Activated CD8-positive, alpha-beta T cell treated with anti-CD3 and anti-CD28 coated beads, Interleukin-2, amount 10 ng/mL, durations not matched to agents 7 days and 5 days (primary cell): ENCODE results near the gene KCND3. TPM values are rescaled to one million over a fixed set of nuclear protein-coding genes. Genes with fewer than 3 reads are reported as not detected.

Experiments used
- ATAC-seq: fragments of 150-1000 bp; cut with Tn5 transposase; one replicate; pipeline ENCODE4 v1.10.0; 2021; ENCODE audit warnings: moderate library complexity
- CTCF ChIA-PET: fragments of 350-600 bp; sonication (Branson Sonifier 250); formaldehyde crosslinking; loops from one replicate; lab custom pipeline; 2021; ENCODE audit warnings: antibody characterized with exemption; lab: Charles Lee
- POLR2A ChIA-PET: fragments of 350-600 bp; sonication (Branson Sonifier 250); formaldehyde crosslinking; loops from one replicate; lab custom pipeline; 2021; ENCODE audit warnings: antibody characterized with exemption; lab: Charles Lee
- DNase-seq: peaks from one replicate; pipeline ENCODE4 v3.0.0-alpha.2; 2020
- H3K27ac Mint-ChIP-seq: one replicate; pipeline ENCODE4 v1.8.0; 2021; ENCODE audit warnings: mild to moderate bottlenecking, mixed read lengths
- H3K27me3 Mint-ChIP-seq: one replicate; pipeline ENCODE4 v1.8.0; 2021; ENCODE audit warnings: low read depth, mixed read lengths
- H3K36me3 Mint-ChIP-seq: one replicate; pipeline ENCODE4 v1.8.0; 2021; ENCODE audit warnings: low read depth, mixed read lengths
- H3K4me1 Mint-ChIP-seq: one replicate; pipeline ENCODE4 v1.8.0; 2021; ENCODE audit warnings: low read depth, mixed read lengths
- H3K4me3 Mint-ChIP-seq: one replicate; pipeline ENCODE4 v1.8.0; 2021; ENCODE audit warnings: mild to moderate bottlenecking, mixed read lengths
- H3K9me3 Mint-ChIP-seq: one replicate; pipeline ENCODE4 v1.8.0; 2022; ENCODE audit warnings: mixed read lengths; ENCODE audit not compliant: insufficient read depth
- total RNA-seq, 2 experiments: library from RNA; stranded (reverse); gene quantifications; one replicate each; pipeline ENCODE4 v1.2.3, GENCODE V29; 2021

KCND3 gene
- total RNA-seq, 2 experiments from 2014 or later = not detected

- H3K27me3 Mint-ChIP-seq = peaks cover 29% of the 10 kb centered on the region
- DNase-seq = no peak
- no peaks in the 10 kb centered on the region for H3K4me1 Mint-ChIP-seq
- H3K27ac Mint-ChIP-seq = no peak overlapping the region
- ATAC-seq = no peak
- H3K36me3 Mint-ChIP-seq = no peaks in the 10 kb centered on the region
- H3K9me3 Mint-ChIP-seq = no peaks in the 10 kb centered on the region
- POLR2A ChIA-PET = interaction anchor here (0.6 kb wide), 1 partner anchor 1168 kb away, joined by 3 read pairs; no protein-coding TSS in a partner anchor
- no peak overlapping the region for H3K4me3 Mint-ChIP-seq
- CTCF ChIA-PET = interaction anchor here (1.4 to 1.5 kb wide), 2 partner anchors 20 to 308 kb away, joined by 3 to 4 read pairs; no protein-coding TSS in a partner anchor
Observed at GRCh38 chr1:111789666-111790316, 199.7 kb downstream of the KCND3 start.

- POLR2A ChIA-PET = no interaction called here
- Mint-ChIP-seq H3K4me1 (no peaks in the 10 kb centered on the region), H3K9me3 (no peaks in the 10 kb centered on the region), H3K4me3 (no peak overlapping the region), H3K27me3 (peaks cover 29% of the 10 kb centered on the region), H3K27ac (no peak overlapping the region), H3K36me3 (no peaks in the 10 kb centered on the region)
- no peak for ATAC-seq
- no peak for DNase-seq
- CTCF ChIA-PET = interaction anchor here (1.4 to 1.5 kb wide), 2 partner anchors 20 to 307 kb away, joined by 3 to 4 read pairs; no protein-coding TSS in a partner anchor
Observed at GRCh38 chr1:111789142-111789541, 200.3 kb downstream of the KCND3 start.

GRCh38 chr1:111786669-111787207 lies 202.7 kb downstream of the KCND3 start:
- ChIA-PET CTCF (no interaction called here), POLR2A (no interaction called here)
- ATAC-seq = no peak
- H3K27ac Mint-ChIP-seq = no peak overlapping the region
- no peaks in the 10 kb centered on the region for H3K36me3 Mint-ChIP-seq
- H3K27me3 Mint-ChIP-seq = peaks cover 25% of the 10 kb centered on the region
- H3K9me3 Mint-ChIP-seq = no peaks in the 10 kb centered on the region
- H3K4me1 Mint-ChIP-seq = no peaks in the 10 kb centered on the region
- H3K4me3 Mint-ChIP-seq = no peak overlapping the region
- DNase-seq = no peak

GRCh38 chr1:111784273-111784901 lies 205.1 kb downstream of the KCND3 start:
- H3K4me3 Mint-ChIP-seq = no peak overlapping the region
- ChIA-PET CTCF (interaction anchor here (1.2 kb wide), 1 partner anchor 16 kb away, joined by 3 read pairs; no protein-coding TSS in a partner anchor), POLR2A (no interaction called here)
- ATAC-seq = no peak
- H3K27me3 Mint-ChIP-seq = peaks cover 11% of the 10 kb centered on the region
- H3K27ac Mint-ChIP-seq = no peak overlapping the region
- H3K4me1 Mint-ChIP-seq = no peaks in the 10 kb centered on the region
- no peak for DNase-seq
- no peaks in the 10 kb centered on the region for H3K36me3 Mint-ChIP-seq
- no peaks in the 10 kb centered on the region for H3K9me3 Mint-ChIP-seq

GRCh38 chr1:111779546-111779945 lies 209.9 kb downstream of the KCND3 start:
- no peaks in the 10 kb centered on the region for H3K9me3 Mint-ChIP-seq
- H3K4me1 Mint-ChIP-seq = no peaks in the 10 kb centered on the region
- ATAC-seq (no peak), DNase-seq (no peak)
- no peak overlapping the region for H3K4me3 Mint-ChIP-seq
- CTCF ChIA-PET = no interaction called here
- no peaks in the 10 kb centered on the region for H3K36me3 Mint-ChIP-seq
- no peak overlapping the region for H3K27ac Mint-ChIP-seq
- POLR2A ChIA-PET = no interaction called here
- H3K27me3 Mint-ChIP-seq = no peaks in the 10 kb centered on the region

GRCh38 chr1:111778541-111779051 lies 210.9 kb downstream of the KCND3 start:
- no peaks in the 10 kb centered on the region for H3K36me3 Mint-ChIP-seq
- H3K27me3 Mint-ChIP-seq = no peaks in the 10 kb centered on the region
- ChIA-PET POLR2A (no interaction called here), CTCF (interaction anchor here (0.8 kb wide), 1 partner anchor 9 kb away, joined by 3 read pairs; no protein-coding TSS in a partner anchor)
- H3K9me3 Mint-ChIP-seq = no peaks in the 10 kb centered on the region
- no peak overlapping the region for H3K4me3 Mint-ChIP-seq
- ATAC-seq (no peak), DNase-seq (no peak)
- H3K4me1 Mint-ChIP-seq = no peaks in the 10 kb centered on the region
- H3K27ac Mint-ChIP-seq = no peak overlapping the region

- H3K4me1 Mint-ChIP-seq = no peaks in the 10 kb centered on the region
- CTCF ChIA-PET = interaction anchor here (0.8 kb wide), 1 partner anchor 9 kb away, joined by 3 read pairs; no protein-coding TSS in a partner anchor
- H3K9me3 Mint-ChIP-seq = no peaks in the 10 kb centered on the region
- no peak for DNase-seq
- H3K27me3 Mint-ChIP-seq = no peaks in the 10 kb centered on the region
- POLR2A ChIA-PET = no interaction called here
- ATAC-seq = no peak
- no peaks in the 10 kb centered on the region for H3K36me3 Mint-ChIP-seq
- no peak overlapping the region for H3K4me3 Mint-ChIP-seq
- no peak overlapping the region for H3K27ac Mint-ChIP-seq
Observed at GRCh38 chr1:111778066-111778465, 211.4 kb downstream of the KCND3 start.

- ChIA-PET CTCF (no interaction called here), POLR2A (no interaction called here)
- Mint-ChIP-seq H3K36me3 (no peaks in the 10 kb centered on the region), H3K4me3 (no peak overlapping the region), H3K9me3 (no peaks in the 10 kb centered on the region), H3K27me3 (no peaks in the 10 kb centered on the region), H3K4me1 (no peaks in the 10 kb centered on the region), H3K27ac (no peak overlapping the region)
- no peak for ATAC-seq
- no peak for DNase-seq
Observed at GRCh38 chr1:111777301-111777700, 212.2 kb downstream of the KCND3 start.

GRCh38 chr1:111776861-111777260 lies 212.6 kb downstream of the KCND3 start:
- CTCF ChIA-PET = no interaction called here
- ATAC-seq = no peak
- no peaks in the 10 kb centered on the region for H3K9me3 Mint-ChIP-seq
- no peak for DNase-seq
- H3K4me3 Mint-ChIP-seq = no peak overlapping the region
- H3K27me3 Mint-ChIP-seq = no peaks in the 10 kb centered on the region
- POLR2A ChIA-PET = no interaction called here
- H3K27ac Mint-ChIP-seq = no peak overlapping the region
- H3K36me3 Mint-ChIP-seq = no peaks in the 10 kb centered on the region
- H3K4me1 Mint-ChIP-seq = no peaks in the 10 kb centered on the region

GRCh38 chr1:111776391-111776790 lies 213.1 kb downstream of the KCND3 start:
- Mint-ChIP-seq H3K27ac (no peak overlapping the region), H3K9me3 (no peaks in the 10 kb centered on the region), H3K4me3 (no peak overlapping the region), H3K27me3 (no peaks in the 10 kb centered on the region), H3K4me1 (no peaks in the 10 kb centered on the region), H3K36me3 (peaks cover 3% of the 10 kb centered on the region)
- ATAC-seq (no peak), DNase-seq (no peak)
- POLR2A ChIA-PET = no interaction called here
- CTCF ChIA-PET = no interaction called here

- POLR2A ChIA-PET = no interaction called here
- ATAC-seq = no peak
- H3K27ac Mint-ChIP-seq = no peak overlapping the region
Observed at GRCh38 chr1:111775966-111776365, 213.5 kb downstream of the KCND3 start.

GRCh38 chr1:111770916-111771315 lies 218.6 kb downstream of the KCND3 start:
- H3K4me1 Mint-ChIP-seq = no peaks in the 10 kb centered on the region

More at GRCh38 chr1:111775966-111776365, 213.5 kb downstream of the KCND3 start:
- no peaks in the 10 kb centered on the region for H3K27me3 Mint-ChIP-seq
- H3K36me3 Mint-ChIP-seq = peaks cover 3% of the 10 kb centered on the region
- H3K9me3 Mint-ChIP-seq = no peaks in the 10 kb centered on the region
- no peak for DNase-seq
- CTCF ChIA-PET = no interaction called here
- no peak overlapping the region for H3K4me3 Mint-ChIP-seq
- H3K4me1 Mint-ChIP-seq = no peaks in the 10 kb centered on the region

More at GRCh38 chr1:111770916-111771315, 218.6 kb downstream of the KCND3 start:
- Mint-ChIP-seq H3K27me3 (no peaks in the 10 kb centered on the region), H3K36me3 (peaks cover 17% of the 10 kb centered on the region), H3K27ac (no peak overlapping the region), H3K9me3 (no peaks in the 10 kb centered on the region), H3K4me3 (no peak overlapping the region)
- ChIA-PET CTCF (interaction anchor here (7.4 kb wide), 1 partner anchor 56 kb away, joined by 72 read pairs; no protein-coding TSS in a partner anchor), POLR2A (no interaction called here)
- no peak for ATAC-seq
- no peak for DNase-seq
